CD4-positive, alpha-beta T cell treated with Interleukin-17A for 1 hour (primary cell): ENCODE results near the gene WDR7.

Experiments
- DNase-seq: peaks from one replicate; pipeline ENCODE4 v3.0.0-alpha.2; 2020

WDR7 gene

GRCh38 chr18:56899660-56900059, 248.5 kb downstream of the WDR7 start:
- no peak for DNase-seq

- no peak for DNase-seq
These were observed 249.3 kb downstream of the WDR7 start for GRCh38 chr18:56900195-56901094.

GRCh38 chr18:56901919-56902318, 250.8 kb downstream of the WDR7 start:
- DNase-seq: no peak

- DNase-seq: no peak
These were observed 251.5 kb downstream of the WDR7 start for GRCh38 chr18:56902653-56903052.

- no peak for DNase-seq
These were observed 252.5 kb downstream of the WDR7 start for GRCh38 chr18:56903686-56904085.

- DNase-seq: no peak
These were observed 256.6 kb downstream of the WDR7 start for GRCh38 chr18:56907771-56908170.

GRCh38 chr18:56910237-56910636, 259.1 kb downstream of the WDR7 start:
- DNase-seq: no peak

GRCh38 chr18:56910967-56911366, 259.8 kb downstream of the WDR7 start:
- no peak for DNase-seq

- no peak for DNase-seq
These were observed 262.8 kb downstream of the WDR7 start for GRCh38 chr18:56913941-56914340.

GRCh38 chr18:56919190-56919589, 268.0 kb downstream of the WDR7 start:
- no peak for DNase-seq

- DNase-seq: no peak
These were observed 270.8 kb downstream of the WDR7 start for GRCh38 chr18:56921896-56922480.

- DNase-seq: no peak
These were observed 275.6 kb downstream of the WDR7 start for GRCh38 chr18:56926734-56927133.

- DNase-seq: no peak
These were observed 276.6 kb downstream of the WDR7 start for GRCh38 chr18:56927786-56928185.

- no peak for DNase-seq
These were observed 278.7 kb downstream of the WDR7 start for GRCh38 chr18:56929886-56930285.

- no peak for DNase-seq
These were observed 282.3 kb downstream of the WDR7 start for GRCh38 chr18:56933472-56933871.

- DNase-seq: no peak
These were observed 283.0 kb downstream of the WDR7 start for GRCh38 chr18:56934131-56934530.

GRCh38 chr18:56934906-56935305, 283.7 kb downstream of the WDR7 start:
- DNase-seq: no peak

- DNase-seq: no peak
These were observed 284.4 kb downstream of the WDR7 start for GRCh38 chr18:56935434-56936040.

- no peak for DNase-seq
These were observed 285.3 kb downstream of the WDR7 start for GRCh38 chr18:56936457-56936856.

- no peak for DNase-seq
These were observed 286.8 kb downstream of the WDR7 start for GRCh38 chr18:56937874-56938430.

GRCh38 chr18:56945171-56946083, 294.3 kb downstream of the WDR7 start:
- DNase-seq: no peak

- no peak for DNase-seq
These were observed 296.1 kb downstream of the WDR7 start for GRCh38 chr18:56947236-56947635.

- no peak for DNase-seq
These were observed 300.9 kb downstream of the WDR7 start for GRCh38 chr18:56952026-56952425.
